PC-3 (cell line): ENCODE results near the gene PIGO.

Experiments used
- EZH2 ChIP-seq: fragments of 300-600 bp; sonication (generic); IDR thresholded peaks from one replicate; pipeline ENCODE4 v1.6.1; 2017; ENCODE audit warnings: antibody characterized with exemption, mild to moderate bottlenecking, low read length; ENCODE audit not compliant: unreplicated experiment
- EZH2phosphoT487 ChIP-seq: fragments of 300-600 bp; sonication (generic); IDR thresholded peaks from 2 replicates; pipeline ENCODE4 v1.6.1; 2018; ENCODE audit warnings: mild to moderate bottlenecking, antibody characterized with exemption, low read length, borderline replicate concordance
- TF ChIP-seq, protein P1 (sequence below): fragments of 300-600 bp; sonication (generic); conservative IDR thresholded peaks from 2 replicates; pipeline ENCODE4 v1.5.1; 2017; ENCODE audit warnings: antibody characterized with exemption, low read depth, mild to moderate bottlenecking, low read length

DNA sequence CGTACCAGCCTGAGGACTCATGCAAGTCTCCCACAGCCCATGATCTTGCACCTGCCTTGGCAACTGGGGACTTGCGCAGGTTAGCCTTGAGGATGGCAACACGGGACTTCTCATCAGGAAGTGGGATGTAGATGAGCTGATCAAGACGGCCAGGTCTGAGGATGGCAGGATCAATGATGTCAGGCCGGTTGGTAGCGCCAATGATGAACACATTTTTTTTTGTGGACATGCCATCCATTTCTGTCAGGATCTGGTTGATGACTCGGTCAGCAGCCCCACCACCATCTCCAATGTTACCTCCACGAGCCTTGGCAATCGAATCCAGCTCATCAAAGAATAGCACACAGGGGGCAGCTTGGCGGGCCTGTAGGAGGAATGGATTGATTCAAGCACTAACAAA, 37.0 kb downstream of the PIGO start:
- TF ChIP-seq, protein P1, sequence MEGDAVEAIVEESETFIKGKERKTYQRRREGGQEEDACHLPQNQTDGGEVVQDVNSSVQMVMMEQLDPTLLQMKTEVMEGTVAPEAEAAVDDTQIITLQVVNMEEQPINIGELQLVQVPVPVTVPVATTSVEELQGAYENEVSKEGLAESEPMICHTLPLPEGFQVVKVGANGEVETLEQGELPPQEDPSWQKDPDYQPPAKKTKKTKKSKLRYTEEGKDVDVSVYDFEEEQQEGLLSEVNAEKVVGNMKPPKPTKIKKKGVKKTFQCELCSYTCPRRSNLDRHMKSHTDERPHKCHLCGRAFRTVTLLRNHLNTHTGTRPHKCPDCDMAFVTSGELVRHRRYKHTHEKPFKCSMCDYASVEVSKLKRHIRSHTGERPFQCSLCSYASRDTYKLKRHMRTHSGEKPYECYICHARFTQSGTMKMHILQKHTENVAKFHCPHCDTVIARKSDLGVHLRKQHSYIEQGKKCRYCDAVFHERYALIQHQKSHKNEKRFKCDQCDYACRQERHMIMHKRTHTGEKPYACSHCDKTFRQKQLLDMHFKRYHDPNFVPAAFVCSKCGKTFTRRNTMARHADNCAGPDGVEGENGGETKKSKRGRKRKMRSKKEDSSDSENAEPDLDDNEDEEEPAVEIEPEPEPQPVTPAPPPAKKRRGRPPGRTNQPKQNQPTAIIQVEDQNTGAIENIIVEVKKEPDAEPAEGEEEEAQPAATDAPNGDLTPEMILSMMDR, result no peak
- TF ChIP-seq EZH2, result no peak
- no peak for TF ChIP-seq EZH2phosphoT487
